Neural cell (in vitro differentiated cells): ENCODE measurements around the gene GOLGA5.

ENCODE experiments used
- CTCF ChIP-seq: fragments of 450-650 bp; IDR thresholded peaks from 2 replicates; pipeline ENCODE4 v1.5.1; 2014; ENCODE audit warnings: antibody characterized with exemption, mild to moderate bottlenecking, moderate library complexity; ENCODE audit not compliant: poor library complexity, severe bottlenecking
- EP300 ChIP-seq: fragments of 450-650 bp; conservative IDR thresholded peaks from 2 replicates; pipeline ENCODE4 v1.6.1; 2014; ENCODE audit warnings: antibody characterized with exemption, mild to moderate bottlenecking, moderate library complexity; ENCODE audit not compliant: poor library complexity, severe bottlenecking
- REST ChIP-seq: IDR thresholded peaks from 2 replicates; pipeline ENCODE4 v1.6.1; 2012; ENCODE audit warnings: borderline replicate concordance
- SMC3 ChIP-seq: fragments of 450-650 bp; conservative IDR thresholded peaks from 2 replicates; pipeline ENCODE4 v1.6.1; 2014; ENCODE audit warnings: antibody characterized with exemption, mild to moderate bottlenecking, moderate library complexity; ENCODE audit not compliant: poor library complexity

- TF ChIP-seq EP300: no peak
- TF ChIP-seq SMC3: no peak
- TF ChIP-seq CTCF: no peak
- no peak for TF ChIP-seq REST
These were observed 53.2 kb downstream of the GOLGA5 start for GRCh38 chr14:92847278-92847677.
